ENCODE results near the gene PPP1R36. TPM values are rescaled to one million over a fixed set of nuclear protein-coding genes. Genes with fewer than 3 reads are reported as not detected.

The PPP1R36 gene
- total RNA-seq, 1 experiment from 2014 or later = 0.50 TPM

GRCh38 chr14:64502456-64502855, 47.3 kb upstream of the PPP1R36 start:
- Mint-ChIP-seq H3K27ac (peak overlapping the region in 1 of 3 experiments; percentile 91; a peak in 1 of 7 replicates), H3K4me1 (peaks cover 35 to 36% of the 10 kb centered on the region in 2 experiments), H3K36me3 (ENCODE audit: insufficient read depth in 1 of 3, low read depth in 3 of 3) (peaks cover 7 to 19% (median 14%) of the 10 kb centered on the region in 3 experiments; a peak in 6 of 7 replicates), H3K9me3 (no peaks in the 10 kb centered on the region), H3K4me3 (peak overlapping the region; percentile 84 to 86), H3K27me3 (ENCODE audit: low read depth) (no peaks in the 10 kb centered on the region)
- H4K91ac ChIP-seq (ENCODE audit: insufficient read length, low read depth, low read length) = no peak overlapping the region
- no peaks in the 10 kb centered on the region for H3K79me1 ChIP-seq (ENCODE audit: insufficient read depth, low read depth, low read length, poor library complexity, severe bottlenecking)
- H3K27ac ChIP-seq (ENCODE audit: insufficient read length, low read depth, low read length) = no peak overlapping the region
- WGBS (ENCODE audit: extremely low coverage, insufficient read length, low lambda C conversion rate) = no CpG with 5 or more reads among the region's 6 CpGs
- no peak overlapping the region for H3K18ac ChIP-seq (ENCODE audit: insufficient read length, low read depth, low read length)
- H3K56ac ChIP-seq (ENCODE audit: insufficient read length, low read depth, low read length) = no peak overlapping the region
- no peak overlapping the region for H4K5ac ChIP-seq (ENCODE audit: insufficient read length, low read depth, low read length)
- H3K4me2 ChIP-seq (ENCODE audit: insufficient read depth, insufficient read length, low read length) = peak overlapping the region; percentile 91
- H2BK12ac ChIP-seq (ENCODE audit: insufficient read length, low read depth, low read length) = no peak overlapping the region
- H3K4me1 ChIP-seq (ENCODE audit: insufficient read depth, low read length) = no peaks in the 10 kb centered on the region; the same call in 1 of the 2 replicates
- no peak overlapping the region for H2AK5ac ChIP-seq (ENCODE audit: insufficient read length, low read length)
- H3K14ac ChIP-seq (ENCODE audit: insufficient read depth, low read length) = no peak overlapping the region
- H2BK15ac ChIP-seq (ENCODE audit: low read depth, low read length) = no peak overlapping the region
- peak overlapping the region; percentile 27 for H3K9ac ChIP-seq (ENCODE audit: extremely low read depth, insufficient read length, low read length)
- H3K4ac ChIP-seq (ENCODE audit: low read depth, low read length) = no peak overlapping the region
- no peak overlapping the region for H4K8ac ChIP-seq (replicated peaks; ENCODE audit: insufficient read length, low read depth, low read length)
- TF ChIP-seq, protein P1, sequence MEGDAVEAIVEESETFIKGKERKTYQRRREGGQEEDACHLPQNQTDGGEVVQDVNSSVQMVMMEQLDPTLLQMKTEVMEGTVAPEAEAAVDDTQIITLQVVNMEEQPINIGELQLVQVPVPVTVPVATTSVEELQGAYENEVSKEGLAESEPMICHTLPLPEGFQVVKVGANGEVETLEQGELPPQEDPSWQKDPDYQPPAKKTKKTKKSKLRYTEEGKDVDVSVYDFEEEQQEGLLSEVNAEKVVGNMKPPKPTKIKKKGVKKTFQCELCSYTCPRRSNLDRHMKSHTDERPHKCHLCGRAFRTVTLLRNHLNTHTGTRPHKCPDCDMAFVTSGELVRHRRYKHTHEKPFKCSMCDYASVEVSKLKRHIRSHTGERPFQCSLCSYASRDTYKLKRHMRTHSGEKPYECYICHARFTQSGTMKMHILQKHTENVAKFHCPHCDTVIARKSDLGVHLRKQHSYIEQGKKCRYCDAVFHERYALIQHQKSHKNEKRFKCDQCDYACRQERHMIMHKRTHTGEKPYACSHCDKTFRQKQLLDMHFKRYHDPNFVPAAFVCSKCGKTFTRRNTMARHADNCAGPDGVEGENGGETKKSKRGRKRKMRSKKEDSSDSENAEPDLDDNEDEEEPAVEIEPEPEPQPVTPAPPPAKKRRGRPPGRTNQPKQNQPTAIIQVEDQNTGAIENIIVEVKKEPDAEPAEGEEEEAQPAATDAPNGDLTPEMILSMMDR (conservative IDR thresholded peaks at IDR 0.05) = no peak
- H2BK120ac ChIP-seq (ENCODE audit: low read depth, low read length, poor library complexity, severe bottlenecking) = no peak overlapping the region
- H3K23ac ChIP-seq (ENCODE audit: insufficient read length, low read depth, low read length) = no peak overlapping the region
- DNase-seq = no peak
- peaks cover 19% of the 10 kb centered on the region; the same call in 1 of the 2 replicates for H3K79me2 ChIP-seq (ENCODE audit: insufficient read depth, low read length)
- no peak overlapping the region for H2BK5ac ChIP-seq (ENCODE audit: insufficient read length, low read length)
- H3K9me3 ChIP-seq (ENCODE audit: control insufficient read depth, low read depth, low read length) = no peaks in the 10 kb centered on the region
- H2AFZ ChIP-seq (ENCODE audit: low read length) = no peak overlapping the region
- H3K23me2 ChIP-seq (ENCODE audit: insufficient read length, low read depth, low read length, poor library complexity, severe bottlenecking) = peaks cover 15% of the 10 kb centered on the region
- no peak overlapping the region for H3T11ph ChIP-seq (ENCODE audit: low read length)
- H2BK20ac ChIP-seq (ENCODE audit: low read depth, low read length, poor library complexity, severe bottlenecking) = no peak overlapping the region
- no peaks in the 10 kb centered on the region for H3K27me3 ChIP-seq (ENCODE audit: insufficient read depth, low read length)
- no peaks in the 10 kb centered on the region for H4K20me1 ChIP-seq (ENCODE audit: control insufficient read depth, insufficient read depth, insufficient read length)

Data from H9 (cell line).